CD14-positive monocyte (primary cell): ENCODE measurements around the gene CD247. TPM values are rescaled to one million over a fixed set of nuclear protein-coding genes. Genes with fewer than 3 reads are reported as not detected.

Experiments
- DNase-seq, 3 donors: peaks; one replicate each; pipeline ENCODE4 v3.0.0-alpha.2; 2011 to 2022
- H2AFZ ChIP-seq: 2 replicates; pipeline ENCODE4 v1.6.0; 2012; ENCODE audit warnings: mild to moderate bottlenecking, low read depth, low read length, inconsistent platforms; ENCODE audit not compliant: insufficient read depth, poor library complexity, severe bottlenecking
- H3K27ac ChIP-seq, 2 donors: 1 replicate in 1 of 2; 2 replicates in 1 of 2; pipeline ENCODE4 v1.5.1; 2012 to 2013; ENCODE audit warnings: low read length in 2 of 2, control low read depth in 1 of 2, inconsistent platforms in 1 of 2, low read depth in 1 of 2, mild to moderate bottlenecking in 1 of 2
- H3K27me3 ChIP-seq, 2 donors: one replicate each; pipeline versions ENCODE4 v1.6.0 to v1.6.1; 2011 to 2013; ENCODE audit warnings: low read length in 2 of 2; ENCODE audit not compliant: control insufficient read depth in 2 of 2, insufficient read depth in 2 of 2
- H3K36me3 ChIP-seq, 2 donors: replicated peaks in 1 of 2; 1 replicate in 1 of 2; 2 replicates in 1 of 2; pipeline versions ENCODE4 v1.5.1 to v1.6.1; 2012 to 2013; ENCODE audit warnings: low read length in 2 of 2, control low read depth in 1 of 2, inconsistent platforms in 1 of 2, mild to moderate bottlenecking in 1 of 2; ENCODE audit not compliant: insufficient read depth in 2 of 2, control insufficient read depth in 1 of 2
- H3K4me1 ChIP-seq, 2 donors: 1 replicate in 1 of 2; 2 replicates in 1 of 2; pipeline versions ENCODE4 v1.5.1 to v1.6.1; 2012 to 2013; ENCODE audit warnings: low read length in 2 of 2, control low read depth in 1 of 2, inconsistent platforms in 1 of 2, mild to moderate bottlenecking in 1 of 2, moderate library complexity in 1 of 2; ENCODE audit not compliant: insufficient read depth in 2 of 2, control insufficient read depth in 1 of 2
- H3K4me2 ChIP-seq: replicated peaks from 2 replicates; pipeline ENCODE3; 2012; ENCODE audit warnings: low read length, moderate library complexity, mild to moderate bottlenecking; ENCODE audit not compliant: poor library complexity, severe bottlenecking; ENCODE audit errors: extremely low read depth
- H3K4me3 ChIP-seq, 3 experiments: fragments of 200-600 bp in 1 of 3; sonication (generic) in 1 of 3; replicated peaks in 1 of 3; 1 replicate in 2 of 3; 2 replicates in 1 of 3; pipeline ENCODE4 v1.5.1; 2011 to 2013; ENCODE audit warnings: low read length in 3 of 3, mild to moderate bottlenecking in 3 of 3, control low read depth in 2 of 3, low read depth in 2 of 3, inconsistent platforms in 1 of 3, moderate library complexity in 1 of 3
- H3K79me2 ChIP-seq: 2 replicates; pipeline ENCODE4 v1.6.0; 2012; ENCODE audit warnings: mild to moderate bottlenecking, control low read depth, inconsistent platforms, low read length, moderate library complexity; ENCODE audit not compliant: insufficient read depth
- H3K9ac ChIP-seq: 2 replicates; pipeline ENCODE4 v1.6.0; 2017; ENCODE audit warnings: low read length, mild to moderate bottlenecking; ENCODE audit not compliant: insufficient read depth, poor library complexity, severe bottlenecking
- H3K9me3 ChIP-seq, 2 donors: replicated peaks in 1 of 2; 1 replicate in 1 of 2; 2 replicates in 1 of 2; pipeline versions ENCODE4 v1.5.1 to v1.6.1; 2012 to 2013; ENCODE audit warnings: low read length in 2 of 2, control low read depth in 1 of 2; ENCODE audit not compliant: control insufficient read depth in 1 of 2, insufficient read depth in 1 of 2
- H4K20me1 ChIP-seq: 2 replicates; pipeline ENCODE4 v1.6.0; 2012; ENCODE audit warnings: mild to moderate bottlenecking, low read length, control low read depth, moderate library complexity; ENCODE audit not compliant: insufficient read depth
- H3K27ac Mint-ChIP-seq, 7 donors: one replicate each; pipeline ENCODE4 v1.8.0; 2020; ENCODE audit warnings: mild to moderate bottlenecking in 7 of 7, mixed read lengths in 7 of 7, moderate library complexity in 6 of 7, inconsistent platforms in 2 of 7
- H3K27me3 Mint-ChIP-seq, 3 donors: one replicate each; pipeline ENCODE4 v1.8.0; 2021 to 2022; ENCODE audit warnings: low read depth in 3 of 3, mild to moderate bottlenecking in 3 of 3, mixed read lengths in 3 of 3, moderate library complexity in 3 of 3, inconsistent platforms in 1 of 3
- H3K36me3 Mint-ChIP-seq, 2 donors: one replicate each; pipeline ENCODE4 v1.8.0; 2020; ENCODE audit warnings: mixed read lengths in 2 of 2, inconsistent platforms in 1 of 2, mild to moderate bottlenecking in 1 of 2
- H3K4me1 Mint-ChIP-seq: one replicate; pipeline ENCODE4 v1.8.0; 2020; ENCODE audit warnings: mild to moderate bottlenecking, mixed read lengths
- H3K4me3 Mint-ChIP-seq, 2 donors: one replicate each; pipeline ENCODE4 v1.8.0; 2020; ENCODE audit warnings: mild to moderate bottlenecking in 2 of 2, mixed read lengths in 2 of 2, moderate library complexity in 1 of 2
- H3K9me3 Mint-ChIP-seq, 7 donors: one replicate each; pipeline ENCODE4 v1.8.0; 2020 to 2022; ENCODE audit warnings: mixed read lengths in 7 of 7, mild to moderate bottlenecking in 6 of 7, moderate library complexity in 6 of 7, inconsistent platforms in 2 of 7
- CTCF ChIP-seq: fragments of 200-600 bp; IDR thresholded peaks from one replicate; pipeline ENCODE4 v1.8.0; 2022; ENCODE audit warnings: antibody characterized with exemption, mild to moderate bottlenecking
- WGBS: methylation state at CpG from one replicate; pipeline ENCODE4 v1.1.5; 2013; ENCODE audit warnings: missing lambda C conversion rate; ENCODE audit not compliant: insufficient coverage; 5-methylcytosine and 5-hydroxymethylcytosine counted together
- intact Hi-C, 2 donors: fragments of 100-400 bp; cut with micrococcal nuclease; formaldehyde crosslinking; loops; one replicate each; pipeline versions ENCODE4 v1.15.0 to v1.15.1; 2023
- polyA plus RNA-seq, 3 donors: library from polyadenylated mRNA; depleted of rRNA in 1 of 3; unstranded in 2 of 3; stranded (reverse) in 1 of 3; fragments of 300-500 nt in 2 of 3; fragments of >200 nt in 1 of 3; fragmentation: Illumina TruSeq in 2 of 3; gene quantifications; 1 replicate in 2 of 3; 2 replicates in 1 of 3; pipeline ENCODE4 v1.2.3, GENCODE V29; 2012 to 2021

CD247 gene
- polyA plus RNA-seq, 3 donors, result 0.29 to 1.8 (median 1.6) TPM

GRCh38 chr1:167499664-167500101, 18.6 kb downstream of the CD247 start:
- Histone ChIP-seq H3K27me3 (no peaks in the 10 kb centered on the region), H3K79me2 (no peaks in the 10 kb centered on the region), H3K4me3 (no peak overlapping the region), H3K27ac (no peak overlapping the region), H3K4me1 (no peaks in the 10 kb centered on the region), H3K36me3 (no peaks in the 10 kb centered on the region), H3K4me2 (no peak overlapping the region), H3K9me3 (no peaks in the 10 kb centered on the region), H2AFZ (no peak overlapping the region), H3K9ac (no peak overlapping the region), H4K20me1 (no peaks in the 10 kb centered on the region)
- Mint-ChIP-seq H3K27ac (peak overlapping the region in 1 of 7 donors; percentile 38), H3K4me3 (no peak overlapping the region), H3K36me3 (no peaks in the 10 kb centered on the region), H3K9me3 (peaks cover 0 to 1% (median 0%) of the 10 kb centered on the region in 7 donors), H3K4me1 (peaks cover 6% of the 10 kb centered on the region), H3K27me3 (peaks cover 0 to 4% (median 3%) of the 10 kb centered on the region in 3 donors)
- no peak for DNase-seq
- WGBS, result 7% methylated on average over 1 of the region's 3 CpGs
- TF ChIP-seq CTCF, result no peak
- intact Hi-C loops, result no loop called here

- H3K27me3 ChIP-seq, result no peaks in the 10 kb centered on the region
Observed at GRCh38 chr1:167499106-167499505, 19.2 kb downstream of the CD247 start.

More at GRCh38 chr1:167499106-167499505, 19.2 kb downstream of the CD247 start:
- intact Hi-C loops, result no loop called here
- H3K27ac ChIP-seq, result no peak overlapping the region
- H3K79me2 ChIP-seq, result no peaks in the 10 kb centered on the region
- peaks cover 6% of the 10 kb centered on the region for H3K4me1 Mint-ChIP-seq
- H3K9me3 Mint-ChIP-seq, result peaks cover 0 to 1% (median 0%) of the 10 kb centered on the region in 7 donors
- DNase-seq, result no peak
- no peak overlapping the region for H3K27ac Mint-ChIP-seq
- TF ChIP-seq CTCF, result no peak
- H3K27me3 Mint-ChIP-seq, result peaks cover 0 to 8% (median 3%) of the 10 kb centered on the region in 3 donors
- H3K4me3 ChIP-seq, result no peak overlapping the region
- no peaks in the 10 kb centered on the region for H3K36me3 Mint-ChIP-seq
- H3K9me3 ChIP-seq, result no peaks in the 10 kb centered on the region
- H2AFZ ChIP-seq, result no peak overlapping the region
- 100% methylated on average over 2 of the region's 4 CpGs for WGBS
- no peaks in the 10 kb centered on the region for H4K20me1 ChIP-seq
- H3K4me1 ChIP-seq, result no peaks in the 10 kb centered on the region
- no peaks in the 10 kb centered on the region for H3K36me3 ChIP-seq
- H3K4me2 ChIP-seq, result no peak overlapping the region
- no peak overlapping the region for H3K9ac ChIP-seq
- H3K4me3 Mint-ChIP-seq, result no peak overlapping the region
